Fibroblast of lung (primary cell): Measurements from ENCODE around the gene HBE1. TPM values are rescaled to one million over a fixed set of nuclear protein-coding genes. Genes with fewer than 3 reads are reported as not detected.

Source experiments
- DNase-seq, 2 donors: peaks; one replicate each; pipeline versions ENCODE4 v3.0.0 to v3.0.0-alpha.2; 2010; ENCODE audit warnings: low read depth in 2 of 2
- H2AFZ ChIP-seq: 2 replicates; pipeline ENCODE4 v1.5.1; 2012; ENCODE audit warnings: low read length, control low read depth, inconsistent platforms
- H3K27ac ChIP-seq: 2 replicates; pipeline ENCODE4 v1.5.1; 2011; ENCODE audit warnings: low read length, control low read depth; ENCODE audit not compliant: insufficient read depth
- H3K27me3 ChIP-seq: 2 replicates; pipeline ENCODE4 v1.5.1; 2011; ENCODE audit warnings: mild to moderate bottlenecking, low read length; ENCODE audit not compliant: control insufficient read depth, insufficient read depth
- H3K36me3 ChIP-seq: 2 replicates; pipeline ENCODE4 v1.5.1; 2011; ENCODE audit warnings: low read length; ENCODE audit not compliant: control insufficient read depth, insufficient read depth
- H3K4me1 ChIP-seq: 2 replicates; pipeline ENCODE4 v1.5.1; 2011; ENCODE audit warnings: low read length; ENCODE audit not compliant: control insufficient read depth, insufficient read depth; ENCODE audit errors: extremely low read depth
- H3K4me2 ChIP-seq: 2 replicates; pipeline ENCODE4 v1.5.1; 2011; ENCODE audit warnings: low read length, control low read depth; ENCODE audit not compliant: insufficient read depth; ENCODE audit errors: extremely low read depth
- H3K4me3 ChIP-seq, 4 experiments: fragments of 200-600 bp in 1 of 4; sonication (generic) in 1 of 4; replicated peaks in 1 of 4; 2 replicates each; pipeline ENCODE4 v1.5.1; 2011 to 2016; ENCODE audit warnings: low read length in 4 of 4, low read depth in 3 of 4, mild to moderate bottlenecking in 3 of 4, control low read depth in 2 of 4, inconsistent platforms in 1 of 4, mixed read lengths in 1 of 4; ENCODE audit not compliant: insufficient read depth in 1 of 4; ENCODE audit errors: control extremely low read depth in 1 of 4
- H3K79me2 ChIP-seq: 2 replicates; pipeline ENCODE4 v1.5.1; 2012; ENCODE audit warnings: mild to moderate bottlenecking, low read length, inconsistent platforms; ENCODE audit not compliant: control insufficient read depth, insufficient read depth
- H3K9ac ChIP-seq: 2 replicates; pipeline ENCODE4 v1.5.1; 2011; ENCODE audit warnings: mild to moderate bottlenecking, low read length, control low read depth; ENCODE audit not compliant: insufficient read depth
- H3K9me3 ChIP-seq: 2 replicates; pipeline ENCODE4 v1.5.1; 2012; ENCODE audit warnings: low read depth, low read length; ENCODE audit not compliant: control insufficient read depth, insufficient read depth
- H4K20me1 ChIP-seq: 2 replicates; pipeline ENCODE4 v1.5.1; 2011; ENCODE audit warnings: low read length; ENCODE audit not compliant: control insufficient read depth, insufficient read depth; ENCODE audit errors: extremely low read depth
- CTCF ChIP-seq, 2 donors: IDR thresholded peaks in 1 of 2; conservative IDR thresholded peaks in 1 of 2; 1 replicate in 1 of 2; 2 replicates in 1 of 2; pipeline ENCODE4 v1.5.1; 2011 to 2012; ENCODE audit warnings: low read length in 2 of 2, control low read depth in 1 of 2, inconsistent platforms in 1 of 2, low read depth in 1 of 2, mild to moderate bottlenecking in 1 of 2
- EZH2 ChIP-seq: IDR thresholded peaks from 2 replicates; pipeline ENCODE4 v1.5.1; 2012; ENCODE audit warnings: low read length, control low read depth, mild to moderate bottlenecking; ENCODE audit errors: missing control alignments
- polyA plus RNA-seq, 2 donors: library from polyadenylated mRNA; depleted of rRNA in 1 of 2; stranded (reverse) in 1 of 2; unstranded in 1 of 2; fragments of >200 nt; gene quantifications; 2 replicates each; pipeline ENCODE4 v1.2.1, GENCODE V29; 2011 to 2012; ENCODE audit warnings: missing spikeins in 1 of 2
- total RNA-seq: library from RNA; depleted of rRNA; stranded (reverse); fragments of >200 nt; gene quantifications from 2 replicates; pipeline ENCODE4 v1.2.1, GENCODE V29; 2014

Gene HBE1
- total and polyA plus RNA-seq, 2 donors (not counting 1 experiment from before 2014, with no cell fraction given), result 0.33 to 3.1 TPM

- Histone ChIP-seq H3K27ac (no peak overlapping the region), H3K4me2 (no peak overlapping the region), H3K9me3 (no peaks in the 10 kb centered on the region), H3K79me2 (no peaks in the 10 kb centered on the region), H3K27me3 (no peaks in the 10 kb centered on the region), H3K4me1 (no peaks in the 10 kb centered on the region), H3K4me3 (no peak overlapping the region), H3K36me3 (no peaks in the 10 kb centered on the region), H4K20me1 (no peaks in the 10 kb centered on the region), H2AFZ (no peak overlapping the region), H3K9ac (no peak overlapping the region)
- DNase-seq, result no peak
- no peak for TF ChIP-seq CTCF (conservative IDR thresholded peaks at IDR 0.05 in 1 of 2, IDR thresholded peaks at IDR 0.05 in 1 of 2; ENCODE audit: low read depth in 1 of 2, low read length in 2 of 2)
- TF ChIP-seq EZH2, result no peak
Observed at GRCh38 chr11:5223146-5223545, 46.6 kb downstream of the HBE1 start.

Other genes with a start within 250 kb of the HBE1 start
- gene OR52J3, start 223.4 kb downstream of the HBE1 start, total RNA-seq, result not detected in 2 replicates
- gene OR52J3, start 223.4 kb downstream of the HBE1 start, polyA plus RNA-seq, result not detected in 2 replicates
- gene OR52E2, start 210.3 kb downstream of the HBE1 start, total RNA-seq, result not detected in 2 replicates
- not detected in 2 replicates for gene OR52E2, start 210.3 kb downstream of the HBE1 start, polyA plus RNA-seq
- gene OR52E1, start 200.4 kb downstream of the HBE1 start, total RNA-seq, result not detected in 2 replicates
- not detected in 2 replicates for gene OR52E1, start 200.4 kb downstream of the HBE1 start, polyA plus RNA-seq
- gene OR52A5, start 131.6 kb downstream of the HBE1 start, total RNA-seq, result not detected in 2 replicates
- gene OR52A5, start 131.6 kb downstream of the HBE1 start, polyA plus RNA-seq, result not detected in 2 replicates
- gene OR52A1, start 115.2 kb downstream of the HBE1 start, total RNA-seq, result not detected in 2 replicates
- gene OR52A1, start 115.2 kb downstream of the HBE1 start, polyA plus RNA-seq, result not detected in 2 replicates
- not detected in 2 replicates for gene OR51V1, start 69.3 kb downstream of the HBE1 start, total RNA-seq
- gene OR51V1, start 69.3 kb downstream of the HBE1 start, polyA plus RNA-seq, result not detected in 2 replicates
- not detected in 2 replicates for gene HBB, start 42.9 kb downstream of the HBE1 start, total RNA-seq
- 0.16 and 0.22 TPM in 2 replicates for gene HBB, start 42.9 kb downstream of the HBE1 start, polyA plus RNA-seq
- gene HBD, start 35.5 kb downstream of the HBE1 start, total RNA-seq, result 5.9 TPM in 1 of 2 replicates, not detected in the other
- 17.1 and 53.4 TPM in 2 replicates for gene HBD, start 35.5 kb downstream of the HBE1 start, polyA plus RNA-seq
- not detected in 2 replicates for gene HBG1, start 20.1 kb downstream of the HBE1 start, total RNA-seq
- 0.41 and 0.46 TPM in 2 replicates for gene HBG1, start 20.1 kb downstream of the HBE1 start, polyA plus RNA-seq
- gene HBG2, start 15.2 kb downstream of the HBE1 start, total RNA-seq, result not detected in 2 replicates
- gene HBG2, start 15.2 kb downstream of the HBE1 start, polyA plus RNA-seq, result 0.93 and 2.6 TPM in 2 replicates
- gene OR51B4, start 32.0 kb upstream of the HBE1 start, total RNA-seq, result 0.17 TPM in 1 of 2 replicates, not detected in the other
- gene OR51B4, start 32.0 kb upstream of the HBE1 start, polyA plus RNA-seq, result not detected in 2 replicates
- gene OR51B2, start 54.4 kb upstream of the HBE1 start, total RNA-seq, result not detected in 2 replicates
- not detected in 2 replicates for gene OR51B2, start 54.4 kb upstream of the HBE1 start, polyA plus RNA-seq
- gene OR51B5, start 73.6 kb upstream of the HBE1 start, total RNA-seq, result 0.17 and 0.26 TPM in 2 replicates
- 0.06 TPM in 1 of 2 replicates, not detected in the other for gene OR51B5, start 73.6 kb upstream of the HBE1 start, polyA plus RNA-seq
- not detected in 2 replicates for gene OR51B6, start 81.6 kb upstream of the HBE1 start, total RNA-seq
- gene OR51B6, start 81.6 kb upstream of the HBE1 start, polyA plus RNA-seq, result not detected in 2 replicates
- gene OR51M1, start 113.9 kb upstream of the HBE1 start, total RNA-seq, result not detected in 2 replicates
- 0.06 TPM in 1 of 2 replicates, not detected in the other for gene OR51M1, start 113.9 kb upstream of the HBE1 start, polyA plus RNA-seq
- gene OR51Q1, start 152.2 kb upstream of the HBE1 start, total RNA-seq, result not detected in 2 replicates
- not detected in 2 replicates for gene OR51Q1, start 152.2 kb upstream of the HBE1 start, polyA plus RNA-seq
- 0.17 and 0.26 TPM in 2 replicates for gene OR51I1, start 171.6 kb upstream of the HBE1 start, total RNA-seq
- not detected in 2 replicates for gene OR51I1, start 171.6 kb upstream of the HBE1 start, polyA plus RNA-seq
- under 0.01 TPM in 1 of 2 replicates, not detected in the other for gene OR51I2, start 179.4 kb upstream of the HBE1 start, total RNA-seq
- not detected in 2 replicates for gene OR51I2, start 179.4 kb upstream of the HBE1 start, polyA plus RNA-seq
- not detected in 2 replicates for gene OR52D1, start 218.7 kb upstream of the HBE1 start, total RNA-seq
- not detected in 2 replicates for gene OR52D1, start 218.7 kb upstream of the HBE1 start, polyA plus RNA-seq
- 0.17 TPM in 1 of 2 replicates, not detected in the other for gene UBQLN3, start 240.0 kb upstream of the HBE1 start, total RNA-seq
- gene UBQLN3, start 240.0 kb upstream of the HBE1 start, polyA plus RNA-seq, result not detected in 2 replicates
- gene UBQLNL, start 246.8 kb upstream of the HBE1 start, total RNA-seq, result under 0.01 and 0.17 TPM in 2 replicates
- gene UBQLNL, start 246.8 kb upstream of the HBE1 start, polyA plus RNA-seq, result 0.09 and 0.10 TPM in 2 replicates